Measurements from ENCODE around the gene MAN2A2.

GRCh38 chr15:90862487-90862886 lies 40.6 kb upstream of the MAN2A2 start:
- TF ChIP-seq ZNF274 (IDR thresholded peaks at IDR 0.05; ENCODE audit: borderline replicate concordance, extremely low read depth, low read length), result no peak
- TF ChIP-seq, protein P1, sequence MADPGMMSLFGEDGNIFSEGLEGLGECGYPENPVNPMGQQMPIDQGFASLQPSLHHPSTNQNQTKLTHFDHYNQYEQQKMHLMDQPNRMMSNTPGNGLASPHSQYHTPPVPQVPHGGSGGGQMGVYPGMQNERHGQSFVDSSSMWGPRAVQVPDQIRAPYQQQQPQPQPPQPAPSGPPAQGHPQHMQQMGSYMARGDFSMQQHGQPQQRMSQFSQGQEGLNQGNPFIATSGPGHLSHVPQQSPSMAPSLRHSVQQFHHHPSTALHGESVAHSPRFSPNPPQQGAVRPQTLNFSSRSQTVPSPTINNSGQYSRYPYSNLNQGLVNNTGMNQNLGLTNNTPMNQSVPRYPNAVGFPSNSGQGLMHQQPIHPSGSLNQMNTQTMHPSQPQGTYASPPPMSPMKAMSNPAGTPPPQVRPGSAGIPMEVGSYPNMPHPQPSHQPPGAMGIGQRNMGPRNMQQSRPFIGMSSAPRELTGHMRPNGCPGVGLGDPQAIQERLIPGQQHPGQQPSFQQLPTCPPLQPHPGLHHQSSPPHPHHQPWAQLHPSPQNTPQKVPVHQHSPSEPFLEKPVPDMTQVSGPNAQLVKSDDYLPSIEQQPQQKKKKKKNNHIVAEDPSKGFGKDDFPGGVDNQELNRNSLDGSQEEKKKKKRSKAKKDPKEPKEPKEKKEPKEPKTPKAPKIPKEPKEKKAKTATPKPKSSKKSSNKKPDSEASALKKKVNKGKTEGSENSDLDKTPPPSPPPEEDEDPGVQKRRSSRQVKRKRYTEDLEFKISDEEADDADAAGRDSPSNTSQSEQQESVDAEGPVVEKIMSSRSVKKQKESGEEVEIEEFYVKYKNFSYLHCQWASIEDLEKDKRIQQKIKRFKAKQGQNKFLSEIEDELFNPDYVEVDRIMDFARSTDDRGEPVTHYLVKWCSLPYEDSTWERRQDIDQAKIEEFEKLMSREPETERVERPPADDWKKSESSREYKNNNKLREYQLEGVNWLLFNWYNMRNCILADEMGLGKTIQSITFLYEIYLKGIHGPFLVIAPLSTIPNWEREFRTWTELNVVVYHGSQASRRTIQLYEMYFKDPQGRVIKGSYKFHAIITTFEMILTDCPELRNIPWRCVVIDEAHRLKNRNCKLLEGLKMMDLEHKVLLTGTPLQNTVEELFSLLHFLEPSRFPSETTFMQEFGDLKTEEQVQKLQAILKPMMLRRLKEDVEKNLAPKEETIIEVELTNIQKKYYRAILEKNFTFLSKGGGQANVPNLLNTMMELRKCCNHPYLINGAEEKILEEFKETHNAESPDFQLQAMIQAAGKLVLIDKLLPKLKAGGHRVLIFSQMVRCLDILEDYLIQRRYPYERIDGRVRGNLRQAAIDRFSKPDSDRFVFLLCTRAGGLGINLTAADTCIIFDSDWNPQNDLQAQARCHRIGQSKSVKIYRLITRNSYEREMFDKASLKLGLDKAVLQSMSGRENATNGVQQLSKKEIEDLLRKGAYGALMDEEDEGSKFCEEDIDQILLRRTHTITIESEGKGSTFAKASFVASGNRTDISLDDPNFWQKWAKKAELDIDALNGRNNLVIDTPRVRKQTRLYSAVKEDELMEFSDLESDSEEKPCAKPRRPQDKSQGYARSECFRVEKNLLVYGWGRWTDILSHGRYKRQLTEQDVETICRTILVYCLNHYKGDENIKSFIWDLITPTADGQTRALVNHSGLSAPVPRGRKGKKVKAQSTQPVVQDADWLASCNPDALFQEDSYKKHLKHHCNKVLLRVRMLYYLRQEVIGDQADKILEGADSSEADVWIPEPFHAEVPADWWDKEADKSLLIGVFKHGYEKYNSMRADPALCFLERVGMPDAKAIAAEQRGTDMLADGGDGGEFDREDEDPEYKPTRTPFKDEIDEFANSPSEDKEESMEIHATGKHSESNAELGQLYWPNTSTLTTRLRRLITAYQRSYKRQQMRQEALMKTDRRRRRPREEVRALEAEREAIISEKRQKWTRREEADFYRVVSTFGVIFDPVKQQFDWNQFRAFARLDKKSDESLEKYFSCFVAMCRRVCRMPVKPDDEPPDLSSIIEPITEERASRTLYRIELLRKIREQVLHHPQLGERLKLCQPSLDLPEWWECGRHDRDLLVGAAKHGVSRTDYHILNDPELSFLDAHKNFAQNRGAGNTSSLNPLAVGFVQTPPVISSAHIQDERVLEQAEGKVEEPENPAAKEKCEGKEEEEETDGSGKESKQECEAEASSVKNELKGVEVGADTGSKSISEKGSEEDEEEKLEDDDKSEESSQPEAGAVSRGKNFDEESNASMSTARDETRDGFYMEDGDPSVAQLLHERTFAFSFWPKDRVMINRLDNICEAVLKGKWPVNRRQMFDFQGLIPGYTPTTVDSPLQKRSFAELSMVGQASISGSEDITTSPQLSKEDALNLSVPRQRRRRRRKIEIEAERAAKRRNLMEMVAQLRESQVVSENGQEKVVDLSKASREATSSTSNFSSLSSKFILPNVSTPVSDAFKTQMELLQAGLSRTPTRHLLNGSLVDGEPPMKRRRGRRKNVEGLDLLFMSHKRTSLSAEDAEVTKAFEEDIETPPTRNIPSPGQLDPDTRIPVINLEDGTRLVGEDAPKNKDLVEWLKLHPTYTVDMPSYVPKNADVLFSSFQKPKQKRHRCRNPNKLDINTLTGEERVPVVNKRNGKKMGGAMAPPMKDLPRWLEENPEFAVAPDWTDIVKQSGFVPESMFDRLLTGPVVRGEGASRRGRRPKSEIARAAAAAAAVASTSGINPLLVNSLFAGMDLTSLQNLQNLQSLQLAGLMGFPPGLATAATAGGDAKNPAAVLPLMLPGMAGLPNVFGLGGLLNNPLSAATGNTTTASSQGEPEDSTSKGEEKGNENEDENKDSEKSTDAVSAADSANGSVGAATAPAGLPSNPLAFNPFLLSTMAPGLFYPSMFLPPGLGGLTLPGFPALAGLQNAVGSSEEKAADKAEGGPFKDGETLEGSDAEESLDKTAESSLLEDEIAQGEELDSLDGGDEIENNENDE (IDR thresholded peaks at IDR 0.05; ENCODE audit: insufficient replicate concordance, low read length), result no peak
- no peak for TF ChIP-seq CTCF (IDR thresholded peaks at IDR 0.05; ENCODE audit: control extremely low read depth in 1 of 3, insufficient read depth in 1 of 3, low read depth in 1 of 3, low read length in 3 of 3)
- TF ChIP-seq POU5F1 (IDR thresholded peaks at IDR 0.05; ENCODE audit: low read depth, low read length), result no peak
- TF ChIP-seq SIRT6 (IDR thresholded peaks at IDR 0.05; ENCODE audit: low read length), result no peak
- TF ChIP-seq MAFK (IDR thresholded peaks at IDR 0.05; ENCODE audit: low read depth, low read length), result no peak
- no peak for TF ChIP-seq YY1 (IDR thresholded peaks at IDR 0.05; ENCODE audit: low read depth, low read length)
- TF ChIP-seq USF2 (IDR thresholded peaks at IDR 0.05; ENCODE audit: low read length), result no peak
- TF ChIP-seq CHD1 (IDR thresholded peaks at IDR 0.05; ENCODE audit: low read depth, low read length), result no peak
- TF ChIP-seq RAD21 (IDR thresholded peaks at IDR 0.05 in 1 of 2, conservative IDR thresholded peaks at IDR 0.05 in 1 of 2; ENCODE audit: low read depth in 2 of 2, low read length in 2 of 2), result no peak
- TF ChIP-seq PHF8 (conservative IDR thresholded peaks at IDR 0.05; ENCODE audit: low read depth, low read length), result no peak
- no peak for TF ChIP-seq TEAD4 (IDR thresholded peaks at IDR 0.05; ENCODE audit: low read depth, low read length)
- no peak for TF ChIP-seq HDAC6 (IDR thresholded peaks at IDR 0.05; ENCODE audit: low read depth, low read length)
